Mesenteric fat pad (tissue), 1 donor: ENCODE data around the gene OSBPL5. TPM values are rescaled to one million over a fixed set of nuclear protein-coding genes. Genes with fewer than 3 reads are reported as not detected.

Experiments used
- DNase-seq: peaks from one replicate; pipeline ENCODE4 v3.0.0-alpha.2; 2020; ENCODE audit warnings: low spot score
- long read RNA-seq: library from polyadenylated mRNA; unstranded; transcript quantifications from one replicate; pipeline ENCODE4 v2.0.0, GENCODE V29; 2020
- total RNA-seq: library from RNA; stranded (reverse); fragmentation: NEBNext Ultra II Directional; extraction: Animal tissue kit (Norgen Biotek cat#: 25700); gene quantifications from one replicate; pipeline ENCODE4 v1.2.1, GENCODE V29; 2021
- donor health status: DM: yes; HTN: yes; CAD: no.

Gene OSBPL5, protein sequence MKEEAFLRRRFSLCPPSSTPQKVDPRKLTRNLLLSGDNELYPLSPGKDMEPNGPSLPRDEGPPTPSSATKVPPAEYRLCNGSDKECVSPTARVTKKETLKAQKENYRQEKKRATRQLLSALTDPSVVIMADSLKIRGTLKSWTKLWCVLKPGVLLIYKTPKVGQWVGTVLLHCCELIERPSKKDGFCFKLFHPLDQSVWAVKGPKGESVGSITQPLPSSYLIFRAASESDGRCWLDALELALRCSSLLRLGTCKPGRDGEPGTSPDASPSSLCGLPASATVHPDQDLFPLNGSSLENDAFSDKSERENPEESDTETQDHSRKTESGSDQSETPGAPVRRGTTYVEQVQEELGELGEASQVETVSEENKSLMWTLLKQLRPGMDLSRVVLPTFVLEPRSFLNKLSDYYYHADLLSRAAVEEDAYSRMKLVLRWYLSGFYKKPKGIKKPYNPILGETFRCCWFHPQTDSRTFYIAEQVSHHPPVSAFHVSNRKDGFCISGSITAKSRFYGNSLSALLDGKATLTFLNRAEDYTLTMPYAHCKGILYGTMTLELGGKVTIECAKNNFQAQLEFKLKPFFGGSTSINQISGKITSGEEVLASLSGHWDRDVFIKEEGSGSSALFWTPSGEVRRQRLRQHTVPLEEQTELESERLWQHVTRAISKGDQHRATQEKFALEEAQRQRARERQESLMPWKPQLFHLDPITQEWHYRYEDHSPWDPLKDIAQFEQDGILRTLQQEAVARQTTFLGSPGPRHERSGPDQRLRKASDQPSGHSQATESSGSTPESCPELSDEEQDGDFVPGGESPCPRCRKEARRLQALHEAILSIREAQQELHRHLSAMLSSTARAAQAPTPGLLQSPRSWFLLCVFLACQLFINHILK
- total RNA-seq = 41.4 TPM
- long read RNA-seq, transcript OSBPL5-201 (22 exons, 3,889 nt) = major isoform, 6 of 120 reads
- long read RNA-seq, partial matches to known transcripts = 82 of 120 reads
- long read RNA-seq, other reads (novel, unspliced or antisense) = 28 of 120 reads

DNA sequence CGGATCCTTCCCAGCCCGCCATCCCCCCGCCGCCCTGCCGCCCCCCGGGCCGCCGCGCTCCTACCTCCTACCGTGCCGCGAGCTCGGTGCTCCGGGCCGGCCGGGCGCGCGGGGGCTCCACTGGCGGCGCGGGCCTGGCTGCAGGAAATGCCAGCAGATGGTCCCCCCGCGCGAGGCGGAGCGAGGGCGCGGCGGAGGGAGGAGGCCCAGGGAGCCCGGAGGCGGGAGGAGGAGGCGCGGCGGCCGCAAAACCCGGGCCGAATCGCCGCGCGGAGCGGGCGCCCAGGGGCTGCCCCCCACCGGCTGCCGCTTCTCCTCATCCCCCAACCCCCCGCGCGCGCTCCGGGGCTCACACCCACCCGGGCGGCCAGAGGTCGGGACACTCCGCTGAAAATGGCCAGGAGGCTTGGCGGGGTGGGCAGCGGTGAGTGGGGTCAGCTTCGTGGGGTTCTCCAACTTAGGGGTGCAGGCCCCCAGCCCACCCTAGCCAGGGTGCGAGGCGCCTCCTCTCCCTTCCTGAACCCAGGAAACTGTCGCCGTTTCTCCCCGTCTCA is at the start of gene OSBPL5:
Gene OSBPL5 (minus strand): TSS at position 159 of the 554 bp plus-strand sequence. CDS start 36,162 bp downstream, outside the sequence.
- DNase-seq = no peak

DNA sequence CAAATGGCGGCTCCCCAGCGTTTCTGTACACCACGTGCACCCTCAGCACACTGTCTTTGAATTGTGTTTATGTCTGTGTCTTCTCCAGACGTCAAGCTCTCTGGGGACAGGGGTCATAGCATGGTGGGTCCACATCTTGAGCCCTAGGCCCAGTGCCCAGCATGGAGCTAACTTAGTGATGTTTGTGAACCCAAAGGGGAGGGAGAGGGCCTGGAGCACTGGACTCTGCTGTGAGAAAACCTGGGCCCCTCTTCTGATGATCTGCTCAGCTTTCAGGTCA is 49.2 kb upstream of the OSBPL5 start:
- no peak for DNase-seq

DNA sequence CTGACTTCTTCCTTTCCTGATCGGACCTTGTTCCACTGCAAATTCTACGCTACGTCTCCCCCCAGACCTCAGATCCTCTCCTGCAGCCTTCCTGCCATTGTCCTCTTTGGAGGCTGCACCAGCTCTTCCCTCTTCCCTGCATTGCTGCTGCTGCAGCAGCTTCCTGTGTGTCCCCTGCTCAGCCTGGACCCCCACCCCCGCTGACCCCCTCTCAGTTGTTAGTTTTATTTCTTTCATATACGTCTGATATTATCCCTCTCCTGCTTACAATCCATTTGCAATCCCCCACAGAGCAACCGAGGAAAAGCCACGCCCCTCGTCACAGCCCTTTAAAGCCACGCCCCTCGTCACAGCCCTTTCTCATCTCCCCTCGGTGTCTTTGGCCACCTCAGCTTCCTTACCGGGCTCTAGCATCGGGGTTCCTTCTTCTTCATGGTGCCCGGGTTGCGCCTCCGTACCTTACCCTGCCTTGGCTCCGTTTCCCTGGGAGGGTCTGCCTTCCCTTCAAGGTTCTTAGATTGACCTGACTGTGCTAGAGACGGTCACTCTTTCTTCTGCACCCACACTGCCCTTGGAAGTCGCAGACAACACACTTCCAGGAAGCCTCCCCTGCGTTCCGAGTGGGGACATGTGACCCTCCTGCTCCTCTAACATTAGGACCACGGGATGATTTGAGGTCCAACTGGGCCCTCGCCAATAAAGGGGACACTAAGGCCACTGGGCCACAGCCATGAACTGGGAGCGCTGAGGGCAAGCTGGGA is 48.7 kb upstream of the OSBPL5 start:
- no peak for DNase-seq

DNA sequence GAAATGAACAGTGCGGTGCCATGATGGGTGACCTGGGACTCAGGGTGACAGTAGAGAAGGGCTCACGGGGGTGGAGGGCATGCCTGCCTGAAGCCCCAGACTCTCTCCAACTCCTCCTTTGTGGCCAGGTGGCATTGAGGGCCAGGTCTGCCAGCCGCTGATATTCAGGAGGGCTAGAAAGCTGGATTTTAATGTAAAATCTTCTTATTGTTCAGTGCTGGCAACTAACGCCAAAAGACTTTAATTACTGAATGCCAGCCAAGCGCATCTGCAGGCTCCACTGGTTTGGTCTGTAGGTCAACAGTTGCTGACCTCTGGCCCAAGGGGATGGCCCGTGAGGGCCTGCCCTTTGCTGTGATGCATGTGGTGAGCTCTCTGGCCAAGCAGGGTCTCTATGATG is 43.2 kb upstream of the OSBPL5 start:
- DNase-seq = no peak

DNA sequence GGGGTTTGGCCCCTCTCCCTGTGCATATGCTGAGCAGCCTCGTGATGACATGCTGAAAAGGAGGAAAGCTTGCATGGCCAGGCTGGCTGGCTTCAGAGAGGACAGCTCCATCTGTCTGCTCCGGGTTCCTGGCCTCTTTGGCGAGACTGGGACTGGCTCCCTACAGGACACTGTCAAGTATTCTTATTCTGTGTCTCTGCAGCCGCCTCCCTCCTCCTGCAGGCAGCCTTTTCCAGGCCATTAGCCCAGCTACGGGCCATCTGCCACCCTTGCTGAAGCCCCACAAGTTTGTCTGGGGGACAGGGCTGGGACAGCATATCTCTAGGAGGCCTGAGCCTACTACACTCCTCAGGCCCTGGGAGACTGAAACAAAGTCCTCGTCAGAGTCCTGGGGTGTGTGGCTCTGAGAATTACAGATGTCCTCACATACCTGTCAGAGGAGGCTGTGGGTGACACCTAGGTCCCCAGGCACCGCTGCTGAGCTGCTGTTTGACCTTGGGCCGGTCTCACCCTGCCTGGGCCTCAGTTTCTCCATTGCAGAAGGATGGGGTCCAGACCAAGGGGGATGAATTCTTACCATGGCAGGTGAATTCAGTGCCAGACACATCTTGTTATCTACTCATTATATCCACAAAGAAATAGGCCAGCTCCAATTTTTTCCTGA is 42.5 kb upstream of the OSBPL5 start:
- no peak for DNase-seq

DNA sequence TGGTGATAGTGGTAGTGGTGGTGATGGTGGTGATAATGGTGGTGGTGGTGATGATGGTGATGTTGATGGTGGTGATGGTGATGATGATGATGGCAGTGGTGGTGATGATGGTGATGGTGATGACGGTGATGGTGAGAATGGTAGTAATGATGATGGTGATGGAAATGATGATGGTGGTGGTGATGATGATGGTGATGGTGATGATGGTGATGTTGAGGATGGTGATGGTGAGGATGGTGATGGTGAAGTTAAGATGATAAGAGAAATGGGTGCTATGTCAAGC is 41.8 kb upstream of the OSBPL5 start:
- DNase-seq = no peak

DNA sequence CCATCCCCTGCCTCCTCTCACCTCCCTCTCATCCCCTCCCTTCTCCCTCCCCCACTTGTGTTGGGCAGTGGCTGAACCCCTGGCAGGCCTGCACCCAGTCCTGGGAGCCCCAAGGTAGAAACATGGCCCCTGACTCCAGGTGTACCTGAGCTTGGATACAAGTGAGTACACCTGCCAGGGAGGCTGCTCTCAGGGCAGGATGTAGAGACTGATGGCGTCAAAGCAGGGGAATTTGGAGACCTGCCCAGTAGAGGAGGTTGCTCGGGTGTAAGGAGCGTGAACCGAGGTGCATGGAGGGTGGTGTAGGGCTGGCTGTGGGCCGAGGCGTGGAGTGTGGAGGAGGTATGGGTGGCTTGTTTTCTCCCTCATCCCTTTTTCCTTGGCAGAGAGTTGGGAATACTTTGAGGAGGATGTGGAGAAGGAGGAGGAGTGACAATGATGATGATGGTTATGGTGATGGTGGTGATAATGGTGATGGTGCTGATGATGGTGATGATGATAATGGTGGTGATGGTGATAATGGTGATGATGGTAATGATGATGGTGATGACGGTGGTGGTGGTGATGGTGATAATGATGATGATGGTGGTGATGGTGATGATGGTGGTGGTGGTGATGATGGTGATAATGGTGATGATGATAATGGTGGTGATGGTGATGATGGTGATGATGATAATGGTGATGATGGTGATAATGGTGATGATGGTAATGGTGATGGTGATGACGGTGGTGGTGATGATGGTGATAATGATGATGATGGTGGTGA is 41.2 kb upstream of the OSBPL5 start:
- no peak for DNase-seq

DNA sequence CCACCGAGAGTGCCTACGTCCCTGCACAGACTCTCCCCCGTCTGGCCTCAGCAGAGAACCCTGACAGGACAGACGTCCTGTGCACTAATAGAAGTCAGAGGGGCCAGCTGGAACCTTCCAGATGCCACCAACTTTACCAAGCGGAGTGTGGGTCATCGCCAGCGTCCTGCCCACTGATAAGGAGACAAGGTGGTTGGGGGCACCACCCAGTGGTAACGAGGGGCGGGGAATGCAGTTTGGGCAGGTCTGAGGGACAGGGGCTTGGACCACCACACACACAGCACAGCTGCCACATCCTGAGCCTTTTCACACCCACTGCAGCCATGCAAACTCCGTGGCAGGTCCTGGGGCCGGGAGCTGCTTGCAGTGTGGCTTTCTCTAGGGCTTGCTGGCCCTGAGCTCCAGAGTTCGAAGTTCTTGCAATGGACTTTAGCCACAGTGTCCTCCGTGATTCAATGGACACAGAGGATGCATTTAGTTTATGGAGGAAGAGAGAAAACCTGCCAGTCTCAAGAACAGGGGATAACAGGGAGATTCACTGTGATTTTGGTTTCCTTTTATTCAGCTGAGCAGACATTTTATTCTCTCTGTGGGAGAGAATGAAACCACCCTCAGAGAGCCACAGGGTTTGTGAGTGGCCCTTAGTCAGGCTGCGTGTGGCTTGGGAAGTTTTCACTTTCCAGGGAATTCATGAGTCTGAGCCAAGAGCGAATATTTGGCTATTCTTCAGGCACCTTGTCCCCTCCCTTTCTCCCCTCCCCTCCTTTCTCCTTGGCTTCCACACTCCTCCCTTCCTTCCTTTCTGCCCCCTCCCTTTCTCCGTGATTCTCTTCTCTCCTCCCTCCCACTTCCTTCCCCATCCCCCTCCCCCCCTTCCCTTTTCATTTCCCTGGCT is 40.4 kb upstream of the OSBPL5 start:
- no peak for DNase-seq

DNA sequence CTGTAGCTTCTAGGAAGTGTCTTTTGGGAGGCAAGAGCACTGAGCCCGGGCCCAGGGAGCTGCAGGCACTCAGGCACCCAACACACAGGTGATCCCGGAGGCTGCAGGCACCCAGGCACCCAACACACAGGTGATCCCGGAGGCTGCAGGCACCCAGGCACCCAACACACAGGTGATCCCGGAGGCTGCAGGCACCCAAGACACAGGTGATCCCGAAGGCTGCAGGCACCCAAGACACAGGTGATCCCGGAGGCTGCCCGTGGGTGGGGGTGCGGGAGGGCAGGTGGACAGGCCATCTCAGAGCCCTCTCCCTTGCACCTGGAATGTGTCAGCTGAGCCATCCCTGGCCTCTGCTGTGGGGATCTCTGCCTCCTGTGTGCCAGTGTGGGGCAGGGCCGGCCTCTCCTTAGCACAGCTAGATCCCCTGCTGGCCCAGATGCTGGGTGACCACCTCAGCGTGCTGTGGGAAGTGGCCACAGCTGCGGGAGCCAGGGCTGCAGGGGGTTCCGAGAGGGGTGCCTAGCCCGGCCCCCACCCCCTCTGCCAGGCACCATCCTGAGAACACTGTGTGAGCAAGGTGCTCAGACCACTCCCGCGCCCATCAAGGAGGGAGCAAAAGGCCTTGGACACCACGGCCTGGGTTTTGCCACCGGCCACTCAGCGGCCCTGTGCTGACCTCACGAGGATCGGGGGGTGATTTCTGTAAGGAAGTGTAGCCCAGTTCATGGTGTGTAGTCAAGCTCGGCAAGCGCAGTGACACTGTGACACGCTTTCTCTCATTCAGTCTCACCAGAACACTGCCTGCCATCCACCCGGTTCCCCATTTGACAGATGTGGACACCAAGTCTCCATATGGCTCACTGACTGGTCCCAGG is 39.3 kb upstream of the OSBPL5 start:
- DNase-seq = no peak

DNA sequence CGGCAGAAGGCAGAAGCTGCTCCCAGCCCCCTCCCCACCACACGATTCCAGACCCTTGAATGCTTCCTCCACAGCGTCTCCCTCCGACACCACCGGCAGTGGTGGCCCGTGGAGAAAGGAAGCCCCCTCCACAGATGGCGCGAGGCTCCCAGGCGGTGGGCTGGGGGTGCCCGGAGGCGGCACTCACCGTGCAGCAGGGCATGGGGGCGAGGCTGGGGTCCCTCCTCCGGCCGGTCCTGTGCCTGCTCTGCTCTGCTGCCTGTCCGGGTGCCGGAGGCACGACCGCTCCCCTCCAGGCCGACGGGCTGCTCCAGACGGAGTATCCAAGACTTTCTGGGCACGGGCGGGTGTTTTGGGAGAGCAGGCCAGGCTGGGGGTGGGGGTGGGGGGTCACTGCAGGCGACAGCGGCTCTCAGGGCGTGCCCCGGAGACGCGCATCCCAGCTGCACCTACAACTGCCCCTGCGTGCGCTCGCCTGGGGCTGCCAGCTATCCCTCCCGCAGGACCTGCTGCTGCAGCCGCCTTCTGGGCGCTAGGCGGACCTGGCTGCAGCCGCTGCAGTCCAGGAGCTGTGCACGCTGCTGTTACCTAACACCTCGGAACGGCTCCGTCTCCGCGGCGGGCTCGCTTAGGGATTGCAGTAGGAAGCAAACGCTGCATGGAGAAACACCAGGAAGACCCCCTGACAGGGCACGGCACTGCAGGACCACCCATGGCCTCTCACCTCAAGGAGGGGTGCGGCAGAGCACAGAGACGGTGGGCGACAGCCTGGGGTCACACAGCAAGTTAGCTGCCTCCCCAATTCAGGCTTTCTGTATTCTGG is 38.3 kb upstream of the OSBPL5 start:
- no peak for DNase-seq

DNA sequence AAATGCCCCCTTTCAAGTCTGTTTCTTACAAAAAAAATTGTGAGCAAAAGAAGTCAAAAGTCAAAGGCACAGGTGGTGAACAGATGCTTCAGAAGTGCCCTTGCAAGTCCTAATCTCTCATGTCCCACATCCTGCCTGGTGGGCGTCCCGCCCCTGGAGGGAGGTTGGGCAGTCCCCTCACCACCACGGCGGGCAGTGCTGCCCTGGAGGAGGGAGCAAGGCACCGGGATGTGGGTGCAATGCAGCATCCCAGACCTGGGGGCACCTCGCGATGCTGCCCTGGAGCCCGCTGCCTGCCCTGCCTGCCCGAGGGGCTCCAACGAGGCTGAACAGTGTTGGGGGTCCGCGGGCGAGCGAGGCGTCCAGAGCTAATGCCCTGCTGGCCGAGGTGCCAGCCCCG is 37.6 kb upstream of the OSBPL5 start:
- no peak for DNase-seq

DNA sequence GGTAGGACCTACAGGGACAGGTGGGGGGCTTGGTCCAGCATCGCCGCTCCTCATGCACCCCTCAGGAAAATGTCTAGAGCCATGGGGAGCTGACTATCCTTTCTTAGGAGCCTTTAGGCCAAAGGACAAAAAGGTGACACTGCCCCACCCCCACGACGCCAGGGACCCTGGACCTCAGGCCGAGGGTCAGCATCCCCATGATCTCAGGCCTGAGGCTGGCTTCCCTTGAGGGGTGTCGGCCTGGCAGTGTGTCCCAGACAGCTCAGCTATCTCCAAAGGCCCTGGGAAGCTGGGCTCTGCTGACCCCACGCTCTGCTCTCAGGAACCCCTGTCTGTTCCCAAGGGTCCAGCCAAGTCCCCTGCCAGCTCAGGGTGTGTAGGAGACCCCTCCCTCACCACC is 37.2 kb upstream of the OSBPL5 start:
- no peak for DNase-seq

DNA sequence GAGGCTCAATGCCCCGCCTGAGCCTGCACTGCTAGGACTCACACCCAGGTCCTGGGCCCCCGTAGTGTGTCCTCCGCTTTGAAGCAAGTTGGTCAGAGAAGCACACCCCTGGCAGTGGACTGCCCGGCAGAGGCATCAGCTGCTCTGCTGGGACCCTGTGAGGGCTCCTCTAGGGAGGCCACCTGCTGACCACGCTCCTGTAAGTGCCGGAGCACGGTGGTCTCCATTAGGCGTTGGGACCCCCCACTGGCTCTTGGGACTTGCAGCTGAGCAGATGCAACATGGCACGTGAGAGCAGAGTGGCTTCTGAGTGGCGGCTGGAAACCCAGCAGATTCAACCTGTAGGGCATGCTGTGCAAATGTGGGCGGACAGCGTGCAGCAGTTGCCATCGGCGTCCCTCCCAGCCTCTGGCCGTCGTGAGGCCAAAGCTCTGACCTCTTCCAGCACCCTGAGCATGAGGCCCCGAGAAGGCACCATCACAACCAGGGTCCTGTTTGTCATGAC is 36.6 kb upstream of the OSBPL5 start:
- peak; percentile 87 for DNase-seq

DNA sequence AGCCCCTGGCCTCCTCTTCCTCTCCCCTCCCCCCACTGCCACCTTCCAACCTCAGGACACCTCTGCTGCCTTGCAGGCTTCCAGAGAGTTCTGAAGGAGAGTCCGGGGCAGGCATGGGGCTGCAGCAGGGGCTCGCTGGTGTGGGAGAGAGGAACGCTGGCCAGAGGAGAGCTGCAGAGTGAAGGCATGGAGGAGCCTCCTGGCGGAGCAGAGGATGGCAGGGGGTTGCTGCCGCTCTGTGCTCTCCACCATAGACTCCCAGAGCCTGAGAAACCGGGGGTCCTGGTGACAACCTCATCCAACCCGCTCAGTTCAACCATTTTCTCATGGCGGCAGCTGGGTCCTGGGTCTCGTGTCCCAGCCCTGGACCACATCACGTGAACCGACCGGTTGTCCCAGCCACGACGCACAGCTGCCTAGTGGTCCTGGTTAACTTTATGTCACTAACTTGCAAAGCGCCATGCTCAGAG is 36.0 kb upstream of the OSBPL5 start:
- peak; percentile 78 for DNase-seq

DNA sequence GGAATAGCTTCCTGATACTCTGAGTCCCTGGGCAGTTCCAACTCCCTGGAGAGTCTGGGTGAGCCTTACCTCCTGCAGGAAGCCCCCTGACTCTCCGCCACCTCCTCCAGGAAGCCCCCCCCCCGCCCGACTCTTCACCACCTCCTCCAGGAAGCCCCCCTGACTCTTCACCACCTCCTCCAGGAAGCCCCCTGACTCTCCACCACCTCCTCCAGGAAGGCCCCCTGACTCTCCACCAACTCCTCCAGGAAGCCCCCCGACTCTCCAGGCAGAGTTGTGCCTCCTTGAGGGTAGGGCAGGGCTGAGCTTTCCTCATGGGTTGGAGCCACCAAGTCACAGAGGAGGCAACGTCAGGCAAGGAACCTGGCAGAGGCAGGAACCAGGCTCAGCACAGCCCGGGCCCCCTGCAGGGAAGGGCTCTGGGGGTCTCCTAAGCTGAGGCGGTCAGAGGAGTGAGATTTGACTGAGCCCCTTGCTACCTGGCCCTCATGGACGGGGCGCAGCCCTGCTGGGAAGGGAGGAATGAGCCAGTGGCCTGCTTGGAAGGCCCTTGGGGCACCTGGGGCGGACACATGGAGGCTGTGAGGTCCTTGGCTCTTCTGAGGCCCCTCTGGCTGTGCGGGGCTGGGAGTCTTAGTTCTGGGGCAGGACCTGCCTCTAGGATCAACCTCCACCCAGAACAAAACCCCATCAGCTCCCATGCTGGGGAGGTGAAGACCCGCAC is 35.4 kb upstream of the OSBPL5 start:
- peak; percentile 86 for DNase-seq
